Keratinocyte (primary cell): ENCODE measurements around the gene ITPA. TPM values are rescaled to one million over a fixed set of nuclear protein-coding genes. Genes with fewer than 3 reads are reported as not detected.

Experiments used
- DNase-seq: peaks from one replicate; pipeline ENCODE4 v3.0.0-alpha.2; 2011; ENCODE audit warnings: low read depth, missing footprints, low spot score
- FAIRE-seq: peaks from 2 replicates; lab custom pipeline; 2011; peaks lifted over from hg19 to GRCh38; lab: Jason Lieb, UNC
- H2AFZ ChIP-seq: 2 replicates; pipeline ENCODE4 v1.6.0; 2012; ENCODE audit warnings: low read length, control low read depth, inconsistent platforms; ENCODE audit not compliant: control insufficient read depth
- H3K27ac ChIP-seq: 2 replicates; pipeline ENCODE4 v1.5.1; 2011; ENCODE audit warnings: low read length; ENCODE audit not compliant: control insufficient read depth, insufficient read depth
- H3K27me3 ChIP-seq: 3 replicates; pipeline ENCODE4 v1.6.0; 2011; ENCODE audit warnings: low read length; ENCODE audit not compliant: control insufficient read depth, insufficient read depth; ENCODE audit errors: extremely low read depth
- H3K36me3 ChIP-seq, 2 experiments: 2 replicates in 1 of 2; 3 replicates in 1 of 2; pipeline ENCODE4 v1.5.1; 2011; ENCODE audit warnings: low read length in 2 of 2, mild to moderate bottlenecking in 1 of 2; ENCODE audit not compliant: control insufficient read depth in 2 of 2, insufficient read depth in 2 of 2; ENCODE audit errors: extremely low read depth in 1 of 2
- H3K4me1 ChIP-seq: 3 replicates; pipeline ENCODE4 v1.5.1; 2011; ENCODE audit warnings: low read length; ENCODE audit not compliant: control insufficient read depth, insufficient read depth; ENCODE audit errors: extremely low read depth
- H3K4me2 ChIP-seq: 3 replicates; pipeline ENCODE4 v1.6.0; 2011; ENCODE audit warnings: low read depth, low read length; ENCODE audit not compliant: control insufficient read depth, insufficient read depth; ENCODE audit errors: extremely low read depth
- H3K4me3 ChIP-seq, 3 experiments: fragments of 200-600 bp in 1 of 3; sonication (generic) in 1 of 3; 2 replicates in 2 of 3; 3 replicates in 1 of 3; pipeline ENCODE4 v1.5.1; 2011 to 2016; ENCODE audit warnings: low read length in 3 of 3, mild to moderate bottlenecking in 3 of 3, control low read depth in 2 of 3, inconsistent platforms in 1 of 3, low read depth in 1 of 3, mixed read lengths in 1 of 3, mixed run types in 1 of 3, moderate library complexity in 1 of 3; ENCODE audit not compliant: control insufficient read depth in 2 of 3, insufficient read depth in 2 of 3; ENCODE audit errors: extremely low read depth in 1 of 3
- H3K79me2 ChIP-seq: 2 replicates; pipeline ENCODE4 v1.6.0; 2012; ENCODE audit warnings: low read length; ENCODE audit not compliant: control insufficient read depth, insufficient read depth
- H3K9ac ChIP-seq: 3 replicates; pipeline ENCODE4 v1.6.0; 2011; ENCODE audit warnings: low read length; ENCODE audit not compliant: control insufficient read depth, insufficient read depth; ENCODE audit errors: extremely low read depth
- H3K9me1 ChIP-seq: 3 replicates; pipeline ENCODE4 v1.6.0; 2011; ENCODE audit warnings: low read length; ENCODE audit not compliant: control insufficient read depth, insufficient read depth; ENCODE audit errors: extremely low read depth
- H3K9me3 ChIP-seq: 2 replicates; pipeline ENCODE4 v1.5.1; 2012; ENCODE audit warnings: low read depth, low read length; ENCODE audit not compliant: control insufficient read depth
- H4K20me1 ChIP-seq: 3 replicates; pipeline ENCODE4 v1.6.0; 2011; ENCODE audit warnings: low read length; ENCODE audit not compliant: control insufficient read depth, insufficient read depth; ENCODE audit errors: extremely low read depth
- CTCF ChIP-seq, 3 experiments: IDR thresholded peaks in 1 of 3; conservative IDR thresholded peaks in 1 of 3; optimal IDR thresholded peaks in 1 of 3; 2 replicates in 2 of 3; 3 replicates in 1 of 3; pipeline versions ENCODE3 to v1.5.1; 2011; ENCODE audit warnings: low read length in 3 of 3, mild to moderate bottlenecking in 3 of 3, moderate library complexity in 2 of 3, control low read depth in 1 of 3, inconsistent platforms in 1 of 3; ENCODE audit not compliant: insufficient read depth in 2 of 3; ENCODE audit errors: extremely low read depth in 1 of 3
- EZH2 ChIP-seq: IDR thresholded peaks from one replicate; pipeline ENCODE4 v1.6.1; 2012; ENCODE audit warnings: inconsistent platforms, mild to moderate bottlenecking, low read length, moderate library complexity
- dilution Hi-C: fragments of 300-500 bp; cut with MboI; formaldehyde crosslinking; loops from one replicate; pipeline ENCODE4 v1.7.0; 2020; ENCODE audit warnings: low sequenced_read_pairs; ENCODE audit not compliant: extremely low pct_ligation_motif_present
- polyA plus RNA-seq, 5 experiments: library from polyadenylated mRNA; depleted of rRNA in 3 of 5; stranded (reverse) in 3 of 5; stranded (forward) in 1 of 5; unstranded in 1 of 5; fragments of >200 nt; gene quantifications; 1 replicate in 1 of 5; 2 replicates in 3 of 5; 3 replicates in 1 of 5; pipeline versions ENCODE4 v1.2.1 to v1.2.3, GENCODE V29; 2011 to 2012; ENCODE audit warnings: missing spikeins in 2 of 5, low read depth in 1 of 5, low replicate concordance in 1 of 5

Gene ITPA
- polyA plus RNA-seq, 1 donor (not counting 4 experiments of a cell fraction or from before 2014, with no cell fraction given): 40.5 TPM

DNA sequence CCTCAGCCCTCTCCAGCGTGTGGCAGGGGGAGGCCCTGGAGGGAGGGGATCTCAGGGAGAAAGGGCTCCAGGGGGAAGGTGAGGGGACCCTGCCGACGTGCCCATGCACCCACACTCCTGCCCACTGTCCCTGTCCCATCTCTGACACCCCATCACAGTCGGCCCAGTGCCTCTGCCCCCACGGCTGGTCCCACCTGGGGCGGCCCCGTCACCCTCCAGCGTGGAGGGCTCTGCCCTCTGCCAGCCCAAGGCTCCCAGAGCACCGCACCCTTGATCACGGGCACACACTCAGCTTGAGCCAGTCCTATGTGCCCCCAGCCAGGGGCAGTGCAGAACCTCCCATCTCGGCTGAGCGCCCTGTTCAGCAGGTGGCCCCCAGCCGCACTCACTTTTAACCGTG lies 20.5 kb downstream of the ITPA start:
- TF ChIP-seq EZH2 (no peak), CTCF (optimal IDR thresholded peaks at IDR 0.05 in 1 of 3, IDR thresholded peaks at IDR 0.05 in 1 of 3, conservative IDR thresholded peaks at IDR 0.05 in 1 of 3; ENCODE audit: extremely low read depth in 1 of 3, insufficient read depth in 2 of 3, low read length in 3 of 3) (no peak)
- FAIRE-seq: no peak

DNA sequence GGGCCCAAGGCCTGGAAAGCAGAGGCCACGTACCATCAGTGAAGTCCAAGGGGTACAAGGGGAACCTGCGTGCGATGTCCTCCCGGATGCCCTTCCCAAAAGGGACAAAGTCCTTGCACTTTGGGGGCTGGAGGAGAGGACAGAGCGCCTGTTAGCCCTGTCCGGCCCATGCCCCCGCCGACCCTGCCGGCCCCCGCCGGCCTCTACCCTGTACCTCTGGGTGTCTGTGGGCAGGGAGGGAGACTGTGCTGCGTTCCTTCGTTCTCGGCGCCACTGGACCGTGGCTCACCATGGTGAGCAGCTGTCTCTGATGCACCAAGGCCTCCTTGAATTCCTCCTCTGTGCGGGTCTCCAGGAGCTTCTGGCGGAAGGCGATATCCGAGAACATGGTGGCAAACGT lies 21.8 kb downstream of the ITPA start:
- no peak for FAIRE-seq
- H3K9me3 ChIP-seq: no peaks in the 10 kb centered on the region
- H3K27ac ChIP-seq: no peak overlapping the region
- DNase-seq: no peak
- H3K4me1 ChIP-seq: peaks cover 9% of the 10 kb centered on the region
- dilution Hi-C loops: no loop called here
- no peak overlapping the region for H2AFZ ChIP-seq
- H3K79me2 ChIP-seq: no peaks in the 10 kb centered on the region
- TF ChIP-seq CTCF (optimal IDR thresholded peaks at IDR 0.05 in 1 of 3, IDR thresholded peaks at IDR 0.05 in 1 of 3, conservative IDR thresholded peaks at IDR 0.05 in 1 of 3; ENCODE audit: extremely low read depth in 1 of 3, insufficient read depth in 2 of 3, low read length in 3 of 3) (no peak), EZH2 (no peak)
- H3K27me3 ChIP-seq: no peaks in the 10 kb centered on the region
- H3K9ac ChIP-seq: no peak overlapping the region
- H3K9me1 ChIP-seq: peaks cover 2% of the 10 kb centered on the region
- no peak overlapping the region for H3K4me2 ChIP-seq
- peaks cover 8% of the 10 kb centered on the region for H4K20me1 ChIP-seq
- peaks cover 9 to 20% of the 10 kb centered on the region in 2 experiments for H3K36me3 ChIP-seq
- H3K4me3 ChIP-seq: no peak overlapping the region

More for the DNA sequence above, 20.5 kb downstream of the ITPA start:
- Histone ChIP-seq H4K20me1 (no peaks in the 10 kb centered on the region), H3K4me3 (no peak overlapping the region), H3K9me3 (no peaks in the 10 kb centered on the region), H3K9ac (no peak overlapping the region), H3K36me3 (peaks cover 9 to 20% of the 10 kb centered on the region in 2 experiments), H3K27ac (no peak overlapping the region), H3K79me2 (no peaks in the 10 kb centered on the region), H2AFZ (no peak overlapping the region), H3K9me1 (no peaks in the 10 kb centered on the region), H3K27me3 (no peaks in the 10 kb centered on the region), H3K4me1 (peaks cover 6% of the 10 kb centered on the region), H3K4me2 (no peak overlapping the region)
- no peak for DNase-seq
- dilution Hi-C loops: no loop called here
